NCI-H510A (cell line): ENCODE results near the gene DHX16.
A peak's percentile ranks its signal among the peaks of the same experiment; 100 is the strongest.
"Not testable (repeated sequence)": the region's sequence is repeated elsewhere in the genome, so short reads cannot be mapped to it uniquely, and the experiment has no call there.

ENCODE experiments used
- DNase-seq: peaks from one replicate; lab custom pipeline; 2025; lab: John Stamatoyannopoulos, UW

The DHX16 gene

DNA sequence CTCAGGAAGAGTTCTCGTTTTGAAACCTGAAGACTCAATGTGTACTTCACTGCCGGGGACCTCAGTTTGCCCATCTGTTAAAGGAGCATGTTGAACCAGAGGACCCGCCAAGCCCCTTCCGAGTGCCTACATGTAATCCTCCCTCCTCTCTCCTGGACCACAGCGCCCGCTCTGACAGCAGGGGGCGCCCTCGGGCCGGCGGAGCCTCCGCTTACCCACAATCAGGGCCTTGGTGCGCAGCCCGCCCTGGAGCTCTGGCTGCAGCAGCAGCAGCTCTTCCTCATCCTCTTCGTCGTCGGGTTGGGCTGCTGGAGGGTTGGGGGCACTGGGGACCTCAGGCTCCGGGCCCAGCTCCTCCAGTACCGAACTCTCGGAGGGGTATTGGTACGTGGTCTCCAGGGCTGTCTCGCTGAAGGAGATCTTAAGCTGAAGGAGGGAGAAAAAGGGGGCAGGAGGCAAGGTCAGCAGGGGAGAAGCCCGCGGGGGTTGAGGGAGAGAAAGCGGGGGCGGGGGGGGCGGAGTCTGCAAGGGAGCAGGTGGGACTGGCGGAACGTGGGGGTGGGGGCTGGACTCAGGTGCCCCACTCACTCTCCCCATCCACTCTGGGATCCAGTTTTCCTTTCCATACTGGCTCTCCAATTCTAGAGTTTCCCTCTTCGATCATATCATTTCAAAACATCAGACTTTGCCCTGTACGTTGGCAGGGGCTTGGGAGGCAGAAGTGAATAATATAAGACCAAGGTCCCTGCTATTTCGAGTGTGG is 6.3 kb upstream of the DHX16 start:
- peak; percentile 41 for DNase-seq

DNA sequence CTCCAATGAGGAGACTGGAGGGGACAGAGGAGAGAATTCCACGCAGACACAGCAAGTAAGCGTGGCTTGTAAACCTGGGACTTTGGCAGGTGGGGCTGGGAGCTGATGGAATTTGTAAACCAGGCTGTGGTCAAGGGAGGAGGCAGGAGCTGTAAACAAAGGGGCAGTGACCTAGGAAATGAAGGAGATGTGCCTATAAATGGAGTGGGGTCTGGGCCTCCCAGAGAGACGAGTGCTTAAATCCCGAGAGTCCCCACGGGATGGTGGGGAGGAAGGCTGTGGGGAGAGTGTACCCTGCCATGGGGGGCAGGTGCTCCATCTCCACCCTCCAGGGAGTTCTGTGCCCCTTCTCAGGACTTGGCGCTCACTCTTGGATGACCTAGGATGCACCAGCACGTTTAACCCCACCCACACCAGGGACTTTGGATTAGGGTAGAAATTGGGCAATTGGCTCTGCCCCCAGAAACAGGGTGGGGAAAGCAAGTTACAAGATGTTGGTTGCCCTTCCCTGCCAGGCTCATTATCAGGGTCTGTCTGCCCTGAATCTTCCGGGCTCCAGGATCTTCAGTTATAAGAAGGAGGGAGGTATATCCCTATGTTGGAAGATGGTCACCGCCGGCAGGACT is 4.0 kb upstream of the DHX16 start:
- DNase-seq: no peak

GRCh38 chr6:30670760-30671527 is 1.9 kb downstream of the DHX16 start:
- DNase-seq: no peak

- DNase-seq: not testable (repeated sequence)
These were observed 6.5 kb downstream of the DHX16 start for GRCh38 chr6:30666300-30666699.

DNA sequence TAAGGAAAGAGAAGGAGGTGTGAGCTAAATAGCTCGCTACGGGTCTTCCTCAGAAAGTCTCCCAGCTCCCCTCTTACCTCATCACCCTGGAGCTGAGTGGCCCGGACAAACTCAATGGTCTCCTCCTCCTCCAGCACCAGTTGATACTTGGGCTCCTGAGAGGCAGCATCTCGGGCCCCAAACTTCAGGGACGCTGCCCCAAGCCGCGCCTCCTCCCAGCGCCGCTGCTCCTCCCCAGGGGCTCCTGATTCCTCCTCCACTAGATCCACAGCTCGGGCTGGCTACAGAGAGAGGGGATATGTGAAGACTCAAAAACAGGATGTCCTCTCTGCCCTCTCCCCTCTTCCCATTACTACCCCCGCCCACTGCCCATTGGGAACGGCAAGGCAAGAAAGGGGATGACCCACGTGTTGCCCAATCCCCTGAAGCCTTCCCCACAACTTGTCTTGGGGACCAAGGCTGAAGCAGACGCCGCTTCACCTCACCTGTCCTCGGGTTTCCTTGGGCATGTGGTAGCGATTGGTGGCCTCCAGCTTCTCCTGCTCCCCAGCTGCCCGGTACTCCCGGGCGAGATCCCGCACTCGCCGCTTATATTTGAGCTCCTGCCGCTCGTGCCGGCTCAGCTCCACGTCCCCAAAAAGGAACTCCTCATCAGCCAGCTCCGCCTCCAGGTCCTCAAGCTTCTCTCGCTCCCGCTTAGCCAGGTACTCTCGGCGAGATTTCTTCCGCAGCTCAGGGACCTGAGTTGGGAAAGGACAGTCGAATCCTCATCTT is 7.6 kb downstream of the DHX16 start:
- no peak for DNase-seq

DNA sequence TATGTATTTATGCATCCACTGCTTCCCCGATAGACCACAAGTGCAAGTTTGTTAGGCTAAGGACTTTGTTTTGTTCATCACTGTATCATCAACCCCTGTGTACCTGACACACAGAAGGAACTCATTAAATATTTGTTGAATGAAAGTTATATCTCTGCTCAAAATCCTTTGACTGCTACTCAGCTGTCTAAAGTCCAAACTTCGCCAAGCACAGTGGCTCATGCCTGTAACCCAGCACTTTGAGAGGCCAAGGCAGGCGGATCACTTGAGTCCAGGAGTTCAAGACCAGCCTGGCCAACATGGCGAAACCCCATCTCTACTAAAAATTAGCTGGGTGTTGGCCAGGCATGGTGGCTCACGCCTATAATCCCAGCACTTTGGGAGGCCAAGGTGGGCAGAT is 14.9 kb downstream of the DHX16 start:
- not testable (repeated sequence) for DNase-seq

DNA sequence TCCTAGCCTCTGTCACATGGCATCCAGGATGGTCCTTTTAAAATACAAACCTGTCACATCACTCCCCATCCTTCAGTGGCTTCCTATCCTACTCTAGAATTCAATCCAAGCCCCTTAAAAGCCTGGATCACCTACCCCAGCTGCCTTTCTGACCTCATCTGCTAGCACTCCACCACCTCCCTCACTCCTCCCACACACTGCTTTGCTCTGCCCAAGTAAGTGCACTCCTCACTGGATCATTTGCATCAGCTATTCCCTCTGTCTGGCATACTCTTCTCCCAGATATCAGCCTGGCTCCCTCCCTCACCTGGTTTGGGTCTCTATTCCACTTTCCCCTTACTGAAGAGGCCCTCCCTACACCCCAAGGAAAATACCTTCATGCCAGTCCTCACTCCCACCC is 15.4 kb downstream of the DHX16 start:
- no peak for DNase-seq

GRCh38 chr6:30656513-30656912 is 16.3 kb downstream of the DHX16 start:
- no peak for DNase-seq

DNA sequence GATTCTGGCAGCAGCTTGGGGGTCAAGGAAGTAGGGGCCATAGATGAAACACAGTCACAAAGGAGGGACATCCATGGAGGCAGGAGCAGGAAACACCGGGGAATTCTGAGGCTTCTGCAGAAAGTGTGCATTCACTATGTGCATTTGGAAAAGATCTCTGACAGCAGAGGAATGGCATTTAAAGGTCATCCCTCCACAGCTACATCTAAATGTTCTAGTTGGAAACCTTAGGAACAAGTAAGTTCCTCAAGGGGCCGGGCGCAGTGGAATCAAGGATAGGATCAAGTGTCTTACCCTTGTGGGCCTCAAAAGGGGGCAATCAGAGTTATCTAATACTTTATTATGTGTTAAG is 17.1 kb downstream of the DHX16 start:
- DNase-seq: no peak

GRCh38 chr6:30654798-30655742 is 17.7 kb downstream of the DHX16 start:
- DNase-seq: no peak

DNA sequence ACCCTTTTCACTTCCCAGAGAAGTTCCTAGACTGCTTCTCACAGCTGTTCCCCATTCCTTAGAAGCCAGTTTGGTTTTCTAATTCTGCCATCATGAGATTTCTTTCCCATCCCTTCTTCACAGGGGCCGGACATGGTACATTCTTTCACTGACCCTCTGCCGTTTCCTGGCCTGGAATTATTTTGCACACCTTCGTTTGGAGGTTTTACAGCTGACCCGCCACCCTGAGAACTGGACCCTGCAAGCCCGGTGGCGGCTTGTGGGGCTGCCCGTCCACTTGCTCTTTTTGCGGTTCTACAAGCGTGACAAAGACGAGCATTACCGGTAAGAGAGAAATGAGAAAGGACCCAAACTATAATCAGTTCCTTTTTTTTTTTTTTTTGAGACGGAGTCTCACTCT is 21.7 kb downstream of the DHX16 start:
- no peak for DNase-seq

GRCh38 chr6:30647242-30648116 is 25.3 kb downstream of the DHX16 start:
- peak; percentile 83 for DNase-seq

- DNase-seq: peak; percentile 86
These were observed 26.2 kb downstream of the DHX16 start, which contains the start of gene C6orf136 for GRCh38 chr6:30646450-30647241. Gene C6orf136, plus strand, starts transcription at chr6:30647133. Its CDS starts 99 bp downstream, at chr6:30647232.

DNA sequence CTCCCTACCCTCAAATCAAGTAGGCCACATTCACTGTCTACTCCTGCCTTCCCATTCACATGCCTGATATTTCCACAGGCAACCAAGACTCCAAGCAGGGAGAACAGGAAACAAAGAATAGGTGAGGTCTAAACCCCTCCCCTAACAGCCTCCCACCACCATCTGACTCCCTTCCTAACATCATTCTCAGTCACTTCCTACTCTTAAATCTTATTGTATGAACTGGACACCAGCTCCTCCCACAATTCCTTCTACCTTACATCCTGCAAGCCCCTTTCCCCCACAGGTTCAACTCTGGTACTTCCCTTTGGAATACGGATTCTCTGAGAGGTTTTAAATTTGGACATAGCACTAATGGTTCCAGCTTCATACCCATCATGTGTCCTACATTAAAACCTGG is 26.8 kb downstream of the DHX16 start:
- no peak for DNase-seq

DNA sequence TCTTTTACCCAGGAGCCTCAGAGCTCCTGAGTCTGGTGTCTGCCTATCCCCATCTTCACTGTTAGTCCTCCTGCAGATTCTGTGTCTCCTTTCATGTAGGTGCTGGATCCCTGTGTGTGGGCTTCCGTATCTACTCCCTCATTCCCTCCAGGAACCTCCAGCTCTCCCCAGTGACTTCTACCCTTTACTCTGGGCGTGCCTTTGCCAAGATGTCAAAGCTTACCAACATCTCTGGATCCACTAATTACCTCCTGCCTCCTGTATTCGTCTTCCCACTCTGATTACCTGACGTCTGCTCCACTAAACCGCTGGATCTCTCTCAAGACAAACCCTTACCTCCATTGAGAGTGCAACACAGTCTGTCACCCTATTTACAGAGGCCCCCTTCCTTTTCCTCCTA is 28.0 kb downstream of the DHX16 start:
- no peak for DNase-seq

GRCh38 chr6:30643656-30644055 is 29.1 kb downstream of the DHX16 start:
- DNase-seq: no peak

DNA sequence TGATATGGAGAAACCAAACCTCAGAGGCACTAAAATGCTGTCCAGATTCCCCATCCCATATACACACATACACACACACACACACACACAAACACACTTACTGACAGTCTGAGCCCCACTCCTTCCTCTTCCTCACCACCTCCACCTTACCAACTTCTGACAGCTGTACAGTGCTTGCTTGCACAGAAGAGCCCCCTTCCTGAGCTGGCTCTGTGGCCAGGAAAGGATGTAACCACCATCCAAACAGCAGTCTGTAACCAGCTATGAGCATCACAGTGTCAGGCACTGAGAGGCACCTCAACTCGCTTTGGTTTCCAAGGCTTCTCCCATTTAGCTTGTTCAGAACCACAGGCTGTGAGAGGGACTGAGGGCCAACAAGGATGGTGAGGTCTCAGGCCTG is 31.8 kb downstream of the DHX16 start:
- DNase-seq: no peak

GRCh38 chr6:30640481-30640880 is 32.3 kb downstream of the DHX16 start:
- no peak for DNase-seq

DNA sequence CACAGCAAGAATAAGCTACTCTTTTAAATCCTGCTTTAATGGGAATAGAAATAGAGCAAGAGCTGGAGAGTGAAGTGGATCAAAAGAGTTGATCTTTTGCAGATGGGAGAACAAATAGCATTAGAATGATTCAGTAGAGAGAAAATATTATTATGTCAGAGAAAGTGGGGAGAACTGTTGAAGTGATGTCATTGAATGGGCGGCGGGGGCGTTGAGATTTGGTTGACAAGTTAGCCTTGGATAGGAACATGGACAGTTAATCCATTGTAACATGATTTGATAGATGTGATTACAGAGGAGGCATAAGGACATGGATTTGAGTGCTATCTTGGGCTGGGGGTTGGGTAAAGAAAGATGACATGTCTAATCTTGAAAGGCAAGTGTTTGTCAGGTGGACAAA is 37.0 kb downstream of the DHX16 start:
- no peak for DNase-seq
